MCF 10A (cell line): Measurements from ENCODE around the gene CCR7. TPM values are rescaled to one million over a fixed set of nuclear protein-coding genes. Genes with fewer than 3 reads are reported as not detected.

Source experiments
- BruUV-seq: library from RNA; stranded (reverse); fragments of 400-500 nt; replicated peaks from 2 replicates; lab custom pipeline; 2021; lab: Mats Ljungman, UMichigan
- CTCF ChIA-PET: fragments of 300-600 bp; sonication (Branson Sonifier 250); formaldehyde crosslinking; extraction: SDS; loops from one replicate; lab custom pipeline; 2021; ENCODE audit warnings: antibody characterized with exemption, inconsistent platforms; lab: Yijun Ruan, JAX
- POLR2A ChIA-PET: fragments of 300-600, 350-650 bp; sonication (Branson Sonifier 250); formaldehyde crosslinking; extraction: SDS; loops from one replicate; lab custom pipeline; 2020; ENCODE audit warnings: antibody characterized with exemption, inconsistent platforms; lab: Yijun Ruan, JAX
- DNase-seq: peaks from one replicate; pipeline ENCODE4 v3.0.0-alpha.2; 2018; ENCODE audit not compliant: unreplicated experiment
- H3K27ac Mint-ChIP-seq: one replicate; pipeline ENCODE4 v1.8.0; 2022; ENCODE audit warnings: mild to moderate bottlenecking, low read depth, mixed read lengths; ENCODE audit not compliant: unreplicated experiment
- H3K27me3 Mint-ChIP-seq: one replicate; pipeline ENCODE4 v1.8.0; 2022; ENCODE audit warnings: mixed read lengths; ENCODE audit not compliant: insufficient read depth, unreplicated experiment
- H3K36me3 Mint-ChIP-seq: one replicate; pipeline ENCODE4 v1.8.0; 2022; ENCODE audit warnings: mild to moderate bottlenecking, moderate library complexity, mixed read lengths; ENCODE audit not compliant: insufficient read depth, unreplicated experiment
- H3K4me1 Mint-ChIP-seq: one replicate; pipeline ENCODE4 v1.8.0; 2022; ENCODE audit warnings: mixed read lengths; ENCODE audit not compliant: insufficient read depth, unreplicated experiment
- H3K4me3 Mint-ChIP-seq: one replicate; pipeline ENCODE4 v1.8.0; 2022; ENCODE audit warnings: mild to moderate bottlenecking, moderate library complexity, mixed read lengths; ENCODE audit not compliant: unreplicated experiment
- H3K9me3 Mint-ChIP-seq: one replicate; pipeline ENCODE4 v1.8.0; 2022; ENCODE audit warnings: mixed read lengths; ENCODE audit not compliant: unreplicated experiment
- CTCF ChIP-seq: fragments of 200-600 bp; IDR thresholded peaks from one replicate; pipeline ENCODE4 v1.8.0; 2022; ENCODE audit warnings: antibody characterized with exemption, mild to moderate bottlenecking; ENCODE audit not compliant: unreplicated experiment
- intact Hi-C: fragments of 100-400 bp; cut with micrococcal nuclease; formaldehyde crosslinking; loops from 2 replicates; pipeline ENCODE4 v1.14.1; 2022
- total RNA-seq: library from RNA; stranded (reverse); gene quantifications from 2 replicates; pipeline ENCODE4 v1.2.3, GENCODE V29; 2022

The CCR7 gene
- total RNA-seq, 1 experiment from 2014 or later, result not detected

GRCh38 chr17:40540448-40540847, 24.8 kb downstream of the CCR7 start:
- DNase-seq, result no peak
- H3K4me3 Mint-ChIP-seq, result no peak overlapping the region
- H3K27ac Mint-ChIP-seq, result no peak overlapping the region
- H3K4me1 Mint-ChIP-seq, result peaks cover 28% of the 10 kb centered on the region
- POLR2A ChIA-PET, result interaction anchor here (1.4 to 13.6 kb wide), 4 partner anchors 9 to 63 kb away, joined by 3 to 472 read pairs (median 122); partner anchors contain the start of gene TNS4
- H3K27me3 Mint-ChIP-seq, result no peaks in the 10 kb centered on the region
- intact Hi-C loops, result no loop called here
- H3K9me3 Mint-ChIP-seq, result no peaks in the 10 kb centered on the region
- no peak for TF ChIP-seq CTCF
- BruUV-seq, result no TSS peak
- CTCF ChIA-PET, result interaction anchor here (1.4 to 9.8 kb wide), 2 partner anchors 11 to 20 kb away, joined by 3 to 90 read pairs; no protein-coding TSS in a partner anchor
- H3K36me3 Mint-ChIP-seq, result no peaks in the 10 kb centered on the region

GRCh38 chr17:40539711-40540411, 25.4 kb downstream of the CCR7 start:
- Mint-ChIP-seq H3K4me3 (no peak overlapping the region), H3K27me3 (no peaks in the 10 kb centered on the region), H3K9me3 (no peaks in the 10 kb centered on the region), H3K27ac (no peak overlapping the region), H3K4me1 (peaks cover 28% of the 10 kb centered on the region), H3K36me3 (no peaks in the 10 kb centered on the region)
- no peak for TF ChIP-seq CTCF
- intact Hi-C loops, result no loop called here
- POLR2A ChIA-PET, result interaction anchor here (0.6 to 13.6 kb wide), 6 partner anchors 9 to 62 kb away, joined by 3 to 472 read pairs (median 30); partner anchors contain the start of gene TNS4
- BruUV-seq, result no TSS peak
- DNase-seq, result no peak
- CTCF ChIA-PET, result interaction anchor here (1.3 to 9.8 kb wide), 4 partner anchors 8 to 20 kb away, joined by 3 to 90 read pairs (median 11); no protein-coding TSS in a partner anchor

GRCh38 chr17:40538936-40539705, 26.2 kb downstream of the CCR7 start:
- TF ChIP-seq CTCF, result no peak
- H3K4me1 Mint-ChIP-seq, result peaks cover 28% of the 10 kb centered on the region
- peak overlapping the region; percentile 89 for H3K27ac Mint-ChIP-seq
- no peaks in the 10 kb centered on the region for H3K9me3 Mint-ChIP-seq
- no peaks in the 10 kb centered on the region for H3K27me3 Mint-ChIP-seq
- no peak for DNase-seq
- ChIA-PET POLR2A (interaction anchor here (0.6 to 13.6 kb wide), 12 partner anchors 10 to 124 kb away, joined by 3 to 472 read pairs (median 5); partner anchors contain the start of genes TNS4 and TOP2A), CTCF (interaction anchor here (0.5 to 9.8 kb wide), 6 partner anchors 8 to 98 kb away, joined by 3 to 90 read pairs (median 4); no protein-coding TSS in a partner anchor)
- BruUV-seq, result no TSS peak
- H3K36me3 Mint-ChIP-seq, result no peaks in the 10 kb centered on the region
- H3K4me3 Mint-ChIP-seq, result no peak overlapping the region
- intact Hi-C loops, result no loop called here
